NB4 (cell line): ENCODE measurements around the gene SF3A1.

Experiments
- DNase-seq: peaks from one replicate; pipeline ENCODE4 v3.0.0; 2010; ENCODE audit warnings: low read depth
- H3K4me3 ChIP-seq: one replicate; pipeline ENCODE4 v1.5.1; 2011; ENCODE audit warnings: mild to moderate bottlenecking, low read depth, low read length, moderate library complexity
- MYC ChIP-seq: IDR thresholded peaks from 2 replicates; pipeline ENCODE4 v1.6.1; 2011; ENCODE audit warnings: low read depth, low read length
- POLR2A ChIP-seq: IDR thresholded peaks from 2 replicates; pipeline ENCODE4 v1.6.1; 2011; ENCODE audit warnings: mild to moderate bottlenecking; ENCODE audit not compliant: insufficient read length; ENCODE audit errors: extremely low read depth
- TF ChIP-seq, protein P1 (sequence below): IDR thresholded peaks from one replicate; pipeline ENCODE4 v1.5.1; 2012; ENCODE audit warnings: low read depth, low read length
- TF ChIP-seq, protein P2 (sequence below): IDR thresholded peaks from 2 replicates; pipeline ENCODE4 v1.6.1; 2011; ENCODE audit warnings: low read depth, low read length

SF3A1 gene

DNA sequence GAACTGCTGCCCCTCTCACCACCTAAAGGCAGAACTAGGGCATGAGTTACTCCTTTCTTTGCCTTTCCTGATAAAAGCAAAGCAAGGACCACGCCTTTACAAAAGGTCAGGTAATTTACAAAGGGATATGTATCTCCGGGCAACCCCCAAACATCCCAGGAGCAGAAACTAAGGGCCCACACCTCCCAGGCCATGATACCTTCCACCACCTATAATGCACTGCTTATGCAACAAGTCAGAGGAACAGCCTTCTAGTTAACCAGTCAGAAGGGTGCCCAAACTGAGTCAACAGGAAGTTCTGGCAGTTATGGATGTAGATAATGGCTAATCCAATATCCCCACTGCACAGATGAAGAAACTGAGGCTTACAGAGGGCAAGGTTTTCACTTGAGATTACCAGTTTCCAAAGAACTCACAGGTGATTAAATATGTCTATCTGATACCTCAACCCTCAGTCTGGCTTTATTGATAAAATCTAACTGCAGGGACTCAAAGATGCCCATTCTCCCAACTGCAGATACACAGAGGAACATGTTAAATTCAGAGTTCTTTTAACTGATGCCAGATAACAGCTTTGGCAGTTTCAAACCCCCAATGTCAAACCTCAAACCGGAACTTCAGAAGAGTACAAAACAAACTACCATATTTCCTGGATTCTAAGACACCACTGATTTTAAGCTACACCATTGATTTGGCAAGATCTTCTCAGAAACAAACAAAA lies 50.6 kb downstream of the SF3A1 start:
- no peak overlapping the region for H3K4me3 ChIP-seq
- no peak for TF ChIP-seq POLR2A
- TF ChIP-seq, protein P1, sequence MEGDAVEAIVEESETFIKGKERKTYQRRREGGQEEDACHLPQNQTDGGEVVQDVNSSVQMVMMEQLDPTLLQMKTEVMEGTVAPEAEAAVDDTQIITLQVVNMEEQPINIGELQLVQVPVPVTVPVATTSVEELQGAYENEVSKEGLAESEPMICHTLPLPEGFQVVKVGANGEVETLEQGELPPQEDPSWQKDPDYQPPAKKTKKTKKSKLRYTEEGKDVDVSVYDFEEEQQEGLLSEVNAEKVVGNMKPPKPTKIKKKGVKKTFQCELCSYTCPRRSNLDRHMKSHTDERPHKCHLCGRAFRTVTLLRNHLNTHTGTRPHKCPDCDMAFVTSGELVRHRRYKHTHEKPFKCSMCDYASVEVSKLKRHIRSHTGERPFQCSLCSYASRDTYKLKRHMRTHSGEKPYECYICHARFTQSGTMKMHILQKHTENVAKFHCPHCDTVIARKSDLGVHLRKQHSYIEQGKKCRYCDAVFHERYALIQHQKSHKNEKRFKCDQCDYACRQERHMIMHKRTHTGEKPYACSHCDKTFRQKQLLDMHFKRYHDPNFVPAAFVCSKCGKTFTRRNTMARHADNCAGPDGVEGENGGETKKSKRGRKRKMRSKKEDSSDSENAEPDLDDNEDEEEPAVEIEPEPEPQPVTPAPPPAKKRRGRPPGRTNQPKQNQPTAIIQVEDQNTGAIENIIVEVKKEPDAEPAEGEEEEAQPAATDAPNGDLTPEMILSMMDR, result no peak
- TF ChIP-seq, protein P2, sequence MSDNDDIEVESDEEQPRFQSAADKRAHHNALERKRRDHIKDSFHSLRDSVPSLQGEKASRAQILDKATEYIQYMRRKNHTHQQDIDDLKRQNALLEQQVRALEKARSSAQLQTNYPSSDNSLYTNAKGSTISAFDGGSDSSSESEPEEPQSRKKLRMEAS, result no peak
- TF ChIP-seq MYC, result no peak
- peak; percentile 60 for DNase-seq

DNA sequence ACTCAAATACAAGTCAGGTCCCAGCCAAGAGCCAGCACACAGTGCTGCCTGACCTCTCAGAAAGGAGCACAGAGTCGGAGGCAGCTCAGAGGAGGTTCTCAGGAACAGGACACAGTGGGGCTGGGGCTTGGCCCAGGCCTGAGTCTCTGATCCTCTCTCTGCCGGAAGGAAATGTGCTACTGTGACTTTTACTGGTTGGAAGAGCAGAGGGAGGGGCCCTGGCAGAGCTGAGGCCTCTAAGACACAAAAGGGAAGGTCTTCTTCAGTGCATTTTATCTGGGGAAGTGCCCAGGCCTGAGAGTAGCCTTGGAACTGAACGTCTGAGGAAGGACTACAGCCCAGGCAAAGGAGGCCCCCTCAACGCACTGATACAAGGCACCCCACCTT lies 51.2 kb downstream of the SF3A1 start:
- TF ChIP-seq, protein P2, result no peak
- peak; percentile 19 for TF ChIP-seq POLR2A
- DNase-seq, result peak; percentile 79
- H3K4me3 ChIP-seq, result no peak overlapping the region

DNA sequence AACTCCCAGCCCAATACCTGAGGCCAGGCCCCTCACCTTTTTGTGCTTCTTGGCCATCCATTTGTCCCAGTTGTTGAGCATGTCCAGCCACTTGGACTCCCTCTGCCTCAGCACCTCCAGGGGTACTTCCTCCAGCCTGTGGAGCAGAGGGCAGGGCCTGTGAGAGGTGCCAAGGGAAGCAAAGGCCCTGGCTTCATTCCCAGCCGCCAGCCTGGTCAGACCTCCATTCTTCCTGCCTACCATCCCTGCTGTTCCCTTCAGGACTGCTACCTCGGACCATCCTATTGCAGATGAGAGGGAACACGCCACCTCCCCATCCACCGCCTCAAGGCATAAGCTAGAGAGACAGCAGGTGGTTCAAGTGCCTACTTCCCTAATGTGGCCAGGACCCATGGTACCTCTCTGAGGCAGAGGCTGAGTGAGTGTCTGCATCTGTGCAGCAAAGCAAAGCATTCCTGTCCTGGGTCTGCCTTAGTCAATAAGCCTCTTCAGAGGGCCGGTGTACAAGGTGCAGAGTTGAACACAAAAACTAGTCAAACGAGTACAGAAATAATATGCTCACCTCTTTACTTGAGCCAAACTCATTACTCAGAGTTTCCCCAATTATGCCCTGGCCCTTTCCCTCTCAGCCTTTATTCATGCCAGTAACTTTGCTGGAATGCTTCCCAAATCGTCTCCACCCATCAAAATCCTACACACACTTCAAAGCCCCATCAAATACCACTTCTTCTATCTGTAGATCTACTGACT lies 52.0 kb downstream of the SF3A1 start:
- TF ChIP-seq, protein P2, result no peak
- no peak for TF ChIP-seq MYC
- TF ChIP-seq POLR2A, result no peak
- no peak overlapping the region for H3K4me3 ChIP-seq
- peak; percentile 24 for DNase-seq

DNA sequence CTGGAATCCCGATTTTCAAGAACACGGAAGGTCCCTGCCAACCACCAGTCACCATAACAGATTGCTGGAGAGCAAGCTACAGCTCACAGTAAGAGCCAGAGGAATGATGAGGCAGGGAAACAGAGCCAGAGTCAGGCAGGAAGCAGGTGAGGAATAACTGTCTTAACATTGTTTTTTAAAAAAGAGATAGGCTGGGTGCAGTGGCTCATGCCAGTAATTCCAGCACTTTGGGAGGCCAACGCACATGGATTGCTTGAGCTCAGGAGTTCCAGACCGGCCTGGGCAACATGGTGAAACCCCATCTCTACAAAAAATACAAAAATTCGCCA lies 53.9 kb downstream of the SF3A1 start:
- no peak overlapping the region for H3K4me3 ChIP-seq
- no peak for DNase-seq
- TF ChIP-seq, protein P2, result no peak
- TF ChIP-seq MYC, result no peak
- TF ChIP-seq, protein P1, result no peak
- TF ChIP-seq POLR2A, result no peak

DNA sequence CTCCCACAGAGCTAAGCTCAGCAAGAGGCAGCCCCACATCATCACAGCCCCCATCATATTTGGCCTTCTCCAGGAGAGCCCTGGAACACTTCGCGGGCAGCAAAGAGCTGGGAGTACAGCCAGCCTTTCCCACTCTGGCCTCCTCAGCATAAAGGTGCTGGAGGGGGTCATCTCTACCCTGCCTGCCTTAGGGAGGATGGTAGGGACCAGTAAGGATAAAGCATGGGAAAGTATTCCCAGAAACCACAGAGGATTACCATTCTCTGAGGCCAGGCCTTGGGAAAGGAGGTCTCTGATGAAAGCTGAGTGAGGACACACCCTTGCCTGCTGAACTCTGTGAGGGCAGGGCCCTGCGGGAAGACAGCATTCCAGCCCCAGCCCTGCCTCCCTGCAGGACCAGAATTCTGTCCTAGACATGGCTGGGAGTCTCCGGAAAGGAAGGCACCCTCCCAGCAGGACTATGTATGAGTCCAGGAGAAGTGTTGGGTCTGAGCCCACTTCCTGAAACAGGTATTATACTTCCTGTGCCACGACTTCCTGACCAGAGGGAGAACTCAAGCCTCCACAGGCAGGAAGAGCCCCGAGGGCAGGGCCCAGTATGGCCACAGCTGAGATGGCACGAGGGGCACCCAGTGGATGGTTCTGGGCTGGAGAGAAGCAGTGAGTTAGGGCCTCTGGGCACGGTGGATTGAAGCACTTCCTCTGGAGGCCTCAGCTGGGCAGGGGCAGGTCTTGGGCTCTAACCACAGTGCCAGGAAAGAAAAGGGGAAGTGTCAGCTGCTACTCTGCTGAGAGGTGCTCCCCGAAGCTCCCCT lies 54.5 kb downstream of the SF3A1 start:
- no peak overlapping the region for H3K4me3 ChIP-seq
- peak; percentile 83 for DNase-seq
- TF ChIP-seq, protein P1, result no peak
- TF ChIP-seq MYC, result peak; percentile 36; the same call in 1 of the 2 replicates
- TF ChIP-seq POLR2A, result no peak
- TF ChIP-seq, protein P2, result peak; percentile 32; the same call in 1 of the 2 replicates

DNA sequence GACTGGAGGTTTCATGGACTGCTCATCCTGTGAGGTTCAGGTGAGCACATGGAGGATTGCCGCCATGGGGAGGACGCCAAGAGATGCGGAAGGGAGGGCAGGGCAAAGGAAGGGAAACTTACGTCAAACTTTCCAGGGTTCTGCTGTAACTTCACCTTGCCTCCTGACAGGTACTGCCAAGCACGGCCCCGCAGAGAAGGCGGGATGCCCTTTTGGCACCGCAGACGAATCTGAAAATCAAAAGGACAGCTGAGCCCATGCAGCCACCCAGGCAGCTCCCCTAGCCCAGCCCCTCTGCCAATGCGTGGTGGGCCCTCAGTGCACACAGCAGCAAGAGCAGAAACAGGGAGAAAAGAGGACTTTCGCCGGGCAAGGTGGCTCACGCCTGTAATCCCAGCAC lies 57.4 kb downstream of the SF3A1 start:
- TF ChIP-seq, protein P2, result no peak
- TF ChIP-seq, protein P1, result no peak
- TF ChIP-seq MYC (no peak), POLR2A (no peak)
- no peak overlapping the region for H3K4me3 ChIP-seq

More for the DNA sequence above, 57.4 kb downstream of the SF3A1 start:
- no peak for DNase-seq
